Stimulated activated CD4-positive, alpha-beta T cell treated with anti-CD3 and anti-CD28 coated beads, TNF-alpha, amount 100 ng/mL, for 1 hour (primary cell): ENCODE data around the gene STX4.
A peak's percentile ranks its signal among the peaks of the same experiment; 100 is the strongest.

Source experiments
- DNase-seq, 3 donors: peaks; one replicate each; pipeline ENCODE4 v3.0.0-alpha.2; 2020; ENCODE audit warnings: low read depth in 3 of 3, low spot score in 1 of 3

STX4 gene

DNA sequence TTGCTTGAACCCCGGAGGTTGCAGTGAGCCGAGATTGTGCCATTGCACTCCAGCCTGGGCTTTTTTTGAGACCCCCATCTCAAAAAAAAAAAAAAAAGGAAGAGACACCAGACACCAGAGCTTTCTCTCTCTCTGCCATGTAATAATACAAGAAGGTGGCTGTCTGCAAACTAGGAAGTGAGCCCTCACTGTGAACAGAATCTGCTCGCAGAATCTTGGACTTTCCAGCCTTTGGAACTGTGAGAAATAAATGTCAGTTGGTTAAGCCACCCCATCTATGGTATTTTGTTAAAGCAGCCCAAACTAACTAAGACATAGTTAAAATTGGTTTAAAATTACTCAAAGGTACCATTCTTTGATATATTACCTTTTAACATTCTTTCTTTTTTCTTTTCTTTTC, 12.8 kb upstream of the STX4 start:
- no peak for DNase-seq

DNA sequence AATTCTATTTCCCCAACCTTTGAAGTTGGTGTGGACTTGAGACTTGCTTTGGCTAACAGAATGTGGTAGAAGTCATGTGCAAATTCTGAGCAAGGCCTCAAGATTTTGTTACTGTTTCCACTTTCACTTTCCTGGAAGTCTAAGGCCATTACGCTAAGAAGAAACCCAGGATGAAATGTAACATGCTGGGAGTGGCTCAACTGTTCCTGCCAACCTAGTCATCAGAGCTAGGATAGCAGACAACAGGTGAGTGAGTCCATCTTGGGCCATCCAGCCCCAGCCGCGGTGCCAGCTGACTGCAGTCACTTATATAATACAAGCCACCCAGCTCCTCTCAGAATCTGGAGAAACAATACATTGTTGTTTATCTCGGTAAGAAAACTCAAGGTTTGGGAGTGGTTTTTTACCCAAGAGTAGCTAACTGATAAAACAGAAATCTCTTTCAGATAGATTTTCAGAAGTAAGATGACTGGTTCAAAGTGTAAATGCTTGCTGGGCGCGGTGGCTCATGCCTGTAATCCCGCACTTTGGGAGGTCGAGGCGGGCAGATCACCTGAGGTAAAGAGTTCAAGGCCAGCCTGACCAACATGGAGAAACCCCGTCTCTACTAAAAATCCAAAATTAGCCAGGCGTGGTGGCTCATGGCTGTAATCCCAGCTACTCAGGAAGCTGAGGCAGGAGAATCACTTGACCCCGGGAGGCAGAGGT, 10.7 kb upstream of the STX4 start:
- no peak for DNase-seq

- DNase-seq = no peak
Measured at GRCh38 chr16:31023252-31023602, 10.1 kb upstream of the STX4 start.

- DNase-seq = no peak
Measured at GRCh38 chr16:31023627-31024226, 9.6 kb upstream of the STX4 start.

DNA sequence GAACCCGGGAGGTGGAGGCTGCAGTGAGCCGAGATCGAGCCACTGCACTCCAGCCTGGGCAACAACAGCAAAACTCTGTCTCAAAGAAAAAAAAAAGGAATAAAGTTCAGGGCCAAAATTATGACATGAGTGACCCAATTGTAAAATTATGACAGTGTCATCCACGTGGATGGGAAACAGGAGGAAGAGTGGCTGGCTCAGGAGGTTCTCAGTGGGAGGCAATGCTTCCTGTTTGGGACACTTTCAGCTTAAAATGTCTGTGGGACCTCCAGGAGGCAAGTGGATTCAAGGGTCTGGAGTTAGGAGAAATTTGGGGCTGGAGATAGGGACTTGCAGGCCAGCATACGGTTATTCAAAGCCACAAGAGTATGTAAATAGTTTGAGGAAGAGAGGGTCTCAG, 8.0 kb upstream of the STX4 start:
- no peak for DNase-seq

DNA sequence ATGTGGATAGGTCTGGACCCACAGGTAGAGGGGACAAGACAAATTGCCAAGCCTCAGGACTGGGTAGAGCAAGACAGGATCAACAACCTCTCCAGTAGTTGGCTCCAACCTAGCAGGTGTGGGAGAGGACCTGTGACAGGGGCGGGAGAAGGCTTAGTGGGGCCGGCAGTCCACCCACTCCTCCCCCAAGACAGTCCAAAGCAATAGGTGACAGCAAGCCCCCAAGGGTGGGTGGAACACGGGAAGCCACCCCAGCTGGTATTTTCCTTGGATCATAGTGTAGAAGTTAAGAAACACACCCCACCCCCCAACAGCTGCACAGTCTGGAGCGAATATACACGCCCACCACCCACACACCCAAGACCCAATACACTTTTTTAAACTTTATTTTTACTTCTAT, 4.1 kb upstream of the STX4 start:
- DNase-seq = no peak

- no peak for DNase-seq
Measured at GRCh38 chr16:31031276-31031675, 2.1 kb upstream of the STX4 start.

- DNase-seq = peak; percentile 65 to 75 (median 71)
Measured at GRCh38 chr16:31033709-31034492, 543 bp downstream of the STX4 start.

GRCh38 chr16:31036691-31037090, 3.3 kb downstream of the STX4 start:
- DNase-seq = no peak

DNA sequence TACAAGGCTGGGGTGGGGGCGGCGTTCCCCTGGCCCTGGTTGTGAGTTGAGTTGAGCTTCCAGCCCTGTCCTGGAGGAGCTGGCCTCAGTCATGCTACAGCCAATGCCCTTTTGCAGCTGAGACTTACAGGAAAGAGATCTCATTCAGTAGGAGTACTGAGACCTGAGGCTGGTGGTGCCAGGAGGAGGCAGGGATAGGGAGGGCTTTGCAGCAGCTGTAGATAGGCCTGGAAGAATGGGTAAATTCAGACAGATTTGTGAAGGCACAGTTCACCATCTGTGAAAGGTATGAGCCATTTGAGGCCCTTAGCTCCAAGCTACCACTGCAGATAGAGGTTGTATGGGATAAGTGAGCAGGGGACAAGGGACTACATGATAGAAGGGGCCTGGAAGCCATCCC, 5.6 kb downstream of the STX4 start:
- no peak for DNase-seq

- no peak for DNase-seq
Measured at GRCh38 chr16:31042866-31043265, 9.5 kb downstream of the STX4 start.

DNA sequence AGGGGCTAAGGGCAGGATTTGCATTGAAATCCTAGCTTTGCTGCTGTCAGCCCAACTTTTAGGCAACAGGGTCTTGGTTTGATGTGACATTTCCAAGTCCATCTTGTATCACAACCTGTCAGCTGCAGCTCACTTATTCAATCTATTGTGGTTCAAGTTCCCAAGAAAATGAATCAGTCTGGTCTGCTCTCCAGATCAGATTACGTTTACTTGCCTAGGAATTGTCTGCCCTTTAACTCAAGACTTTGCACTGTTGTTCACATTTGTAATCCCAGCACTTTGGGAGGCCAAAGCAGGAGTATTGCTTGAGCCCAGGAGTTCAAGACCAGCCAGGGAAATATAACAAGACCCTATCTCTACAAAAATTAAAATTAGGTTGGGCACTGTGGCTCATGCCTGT, 10.0 kb downstream of the STX4 start:
- DNase-seq = no peak

DNA sequence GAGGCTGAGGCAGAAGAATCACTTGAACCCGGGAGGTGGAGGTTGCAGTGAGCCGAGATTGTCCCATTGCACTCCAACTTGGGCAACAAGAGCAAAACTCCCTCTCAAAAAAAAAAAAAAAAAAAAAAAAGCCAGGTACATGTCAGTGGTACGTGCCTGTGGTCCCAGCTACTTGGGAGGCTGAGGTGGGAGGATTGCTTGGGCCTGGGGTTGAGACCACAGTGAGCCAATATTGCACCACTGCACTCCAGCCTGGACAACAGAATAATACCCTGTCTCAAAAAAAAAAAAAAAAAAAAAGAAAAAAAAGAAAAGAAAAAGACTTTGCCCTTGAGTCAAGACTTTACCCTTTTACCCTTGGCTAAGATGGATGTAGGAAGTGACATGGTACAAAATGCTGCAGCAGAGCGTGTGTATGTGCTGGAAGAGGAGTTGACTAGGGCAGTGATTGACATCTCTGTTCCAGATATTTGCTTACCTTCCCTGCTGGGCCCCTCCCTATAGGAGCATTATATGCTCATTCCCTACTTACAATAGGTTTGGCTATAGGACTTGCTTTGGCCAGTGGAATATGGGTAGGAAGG, 10.6 kb downstream of the STX4 start:
- DNase-seq = no peak

DNA sequence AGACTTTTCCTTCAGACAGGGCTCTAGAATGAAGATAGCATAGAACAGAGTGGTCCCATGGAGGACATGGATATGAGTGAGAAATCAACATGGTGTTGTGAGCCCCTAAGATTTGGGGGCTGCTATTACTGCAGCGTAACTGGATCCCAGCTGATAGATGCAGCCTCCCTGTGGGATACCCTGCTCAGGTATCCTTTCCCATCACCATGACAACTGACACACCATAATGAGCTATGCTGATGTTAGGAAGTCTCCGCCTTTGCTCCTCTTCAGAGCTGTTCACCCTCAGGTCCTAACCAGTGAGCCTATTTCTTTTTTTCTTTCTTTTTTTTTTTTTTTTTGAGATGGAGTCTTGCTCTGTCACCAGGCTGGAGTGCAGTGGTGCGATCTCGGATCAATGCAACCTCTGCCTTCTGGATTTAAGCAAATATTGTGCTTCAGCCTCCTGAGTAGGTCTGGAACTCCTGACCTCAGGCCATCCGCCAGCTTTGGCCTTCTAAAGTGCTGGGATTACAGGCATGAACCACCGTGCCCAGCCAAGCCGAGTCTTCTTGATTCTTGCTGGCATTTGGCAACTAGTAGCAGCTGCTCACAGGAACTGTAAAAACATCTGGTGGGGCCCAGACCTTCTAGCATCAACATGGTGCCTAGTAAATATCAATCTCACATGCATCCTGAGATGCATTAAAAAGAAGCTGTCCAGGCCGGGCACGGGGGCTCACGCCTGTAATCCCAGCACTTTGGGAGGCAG, 17.1 kb downstream of the STX4 start:
- no peak for DNase-seq

- DNase-seq = no peak
Measured at GRCh38 chr16:31052114-31052513, 18.8 kb downstream of the STX4 start.

GRCh38 chr16:31055613-31056012, 22.3 kb downstream of the STX4 start:
- no peak for DNase-seq

DNA sequence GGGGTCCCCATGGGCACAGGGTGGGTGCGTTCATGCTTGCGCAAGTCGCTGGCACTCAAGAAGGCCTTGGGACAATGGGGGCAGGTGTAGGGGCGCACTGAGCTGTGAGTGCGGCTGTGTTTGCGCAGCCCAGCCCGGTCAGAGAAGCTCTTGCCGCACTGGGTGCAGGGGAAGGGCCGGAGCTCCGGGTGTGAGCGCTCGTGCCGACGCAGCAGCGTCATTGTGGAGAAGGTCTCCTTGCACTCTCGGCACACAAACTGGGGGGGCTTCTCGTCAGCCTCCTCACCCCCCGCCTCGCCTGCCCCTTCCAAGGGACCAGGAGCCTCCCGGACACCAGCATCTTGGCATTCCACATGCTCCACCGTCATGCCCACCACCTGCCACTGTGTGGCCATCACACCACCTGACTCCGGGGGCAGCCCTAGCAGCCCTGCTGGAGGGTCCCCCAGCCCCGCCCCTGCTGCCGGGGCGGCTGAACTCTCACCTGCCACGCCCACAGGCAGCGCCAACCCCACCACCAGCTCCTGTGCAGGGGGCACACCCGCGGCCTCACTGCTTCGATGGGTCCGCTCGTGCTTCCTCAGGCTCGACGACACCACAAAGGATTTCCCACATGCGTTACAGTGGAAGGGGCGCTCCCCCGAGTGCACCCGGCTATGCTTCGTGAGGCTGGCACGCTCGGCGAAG, 27.9 kb downstream of the STX4 start:
- no peak for DNase-seq

- no peak for DNase-seq
Measured at GRCh38 chr16:31061813-31062440, 28.6 kb downstream of the STX4 start.

GRCh38 chr16:31063495-31063842, 30.1 kb downstream of the STX4 start:
- DNase-seq = no peak

- no peak for DNase-seq
Measured at GRCh38 chr16:31063843-31064611, 30.7 kb downstream of the STX4 start.
